ENCODE data around the gene BRD7.

Gene BRD7

GRCh38 chr16:50288920-50289319 is 79.9 kb downstream of the BRD7 start:
- no peak for DNase-seq (ENCODE audit: low read depth)

GRCh38 chr16:50288026-50288425 is 80.8 kb downstream of the BRD7 start:
- no peak for DNase-seq (ENCODE audit: low read depth)

GRCh38 chr16:50286681-50287080 is 82.1 kb downstream of the BRD7 start:
- no peak for DNase-seq (ENCODE audit: low read depth)

DNA sequence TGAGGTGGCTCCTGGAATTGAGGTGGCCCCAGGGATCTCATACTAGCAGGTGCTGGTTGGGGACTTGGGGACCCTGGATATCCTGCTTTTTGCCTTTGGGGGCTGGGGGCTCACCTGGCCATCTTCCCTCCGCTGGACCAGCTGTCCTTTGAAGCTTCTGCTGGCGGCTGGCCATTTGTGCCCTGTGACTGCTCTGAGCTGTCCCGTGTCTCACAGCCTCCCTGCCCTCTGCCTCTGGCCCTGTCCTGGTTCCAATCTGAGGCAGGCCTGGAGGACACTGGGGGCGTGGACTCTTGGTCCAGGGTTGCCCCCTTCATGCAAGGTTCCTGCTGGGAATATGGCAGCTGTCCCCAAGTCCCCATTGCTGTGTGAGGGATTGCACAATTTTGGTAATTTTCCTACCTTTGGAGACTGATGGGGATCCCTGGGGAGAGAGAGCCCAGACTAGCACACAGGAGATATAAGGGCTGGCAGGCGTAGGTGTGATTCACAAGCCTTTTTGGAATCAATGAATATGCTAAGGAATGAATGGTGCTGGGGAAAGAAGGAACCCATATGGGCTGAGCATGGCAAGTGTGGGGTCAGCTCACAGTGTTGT is 83.3 kb downstream of the BRD7 start:
- no peak for DNase-seq (ENCODE audit: low read depth)

DNA sequence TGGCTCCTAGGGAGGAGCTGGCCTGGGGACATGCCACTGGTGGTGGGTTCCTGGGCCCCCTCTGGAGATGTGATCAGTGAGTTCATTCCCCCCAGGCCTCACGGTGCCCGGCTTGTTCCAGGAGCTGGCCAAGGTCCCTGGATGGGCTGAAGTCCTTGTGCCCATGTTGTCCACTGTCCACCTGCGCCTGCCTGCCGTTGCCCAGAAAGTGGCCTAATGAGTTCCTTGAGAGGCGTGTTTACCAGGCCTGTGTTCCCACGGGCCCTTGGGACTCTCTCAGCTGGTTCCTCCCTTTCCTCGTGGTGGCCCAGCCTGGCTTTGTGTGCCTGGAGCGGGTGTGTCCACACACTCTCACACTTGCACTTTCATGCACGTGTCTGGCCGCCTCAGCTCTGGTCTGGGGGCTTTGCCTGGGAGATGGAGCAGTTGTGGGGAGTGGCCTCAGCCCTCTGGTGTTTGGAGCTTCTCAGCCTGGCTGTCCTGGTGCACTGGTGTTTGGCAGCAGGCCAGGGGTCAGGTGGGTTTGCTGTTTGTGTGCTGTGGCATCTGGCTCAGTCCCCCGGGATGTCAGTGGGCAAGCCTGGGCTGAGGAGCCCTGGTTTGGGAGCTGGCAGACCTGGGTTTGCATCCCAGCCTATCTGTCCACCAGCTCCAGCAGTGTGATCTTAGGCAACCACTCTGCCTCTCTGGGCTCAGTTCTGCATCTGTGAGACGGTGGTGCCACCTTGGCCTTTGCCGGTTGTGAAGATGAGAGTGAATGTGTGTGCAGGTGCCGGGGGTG is 84.5 kb downstream of the BRD7 start:
- no peak for DNase-seq (ENCODE audit: low read depth)

DNA sequence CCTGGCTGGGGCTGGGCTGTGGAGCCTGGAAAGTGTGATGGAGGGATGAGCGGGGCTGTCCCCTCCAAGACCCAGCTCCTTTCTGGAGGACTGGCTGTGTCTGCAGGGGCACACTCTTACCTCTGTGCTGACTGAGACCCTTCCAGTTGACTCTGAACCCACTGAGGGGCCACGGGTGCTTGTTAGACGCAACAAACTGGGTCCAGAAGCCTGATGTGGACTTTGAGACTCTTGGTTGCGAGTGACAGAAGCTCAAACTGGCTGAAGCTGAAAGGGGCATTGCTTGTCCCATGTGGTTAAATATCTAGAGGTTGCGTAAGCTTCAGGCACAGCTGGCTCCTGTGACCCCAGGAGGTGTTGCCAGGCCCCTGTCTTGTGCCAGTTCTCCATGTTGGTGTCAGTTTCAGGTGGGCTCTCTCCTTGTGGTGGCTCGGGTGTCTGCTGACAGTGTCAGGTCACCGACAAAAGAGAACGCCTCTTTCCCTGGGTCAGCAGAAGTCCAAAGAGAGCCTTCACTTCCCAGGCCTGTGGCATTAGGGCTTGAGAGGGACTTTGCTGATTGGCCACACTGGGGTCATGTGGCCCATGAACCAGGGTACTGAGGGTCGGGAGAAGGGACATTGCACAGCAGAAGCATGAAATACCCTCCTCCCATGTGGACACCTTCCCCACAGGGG is 85.7 kb downstream of the BRD7 start:
- DNase-seq (ENCODE audit: low read depth): no peak

DNA sequence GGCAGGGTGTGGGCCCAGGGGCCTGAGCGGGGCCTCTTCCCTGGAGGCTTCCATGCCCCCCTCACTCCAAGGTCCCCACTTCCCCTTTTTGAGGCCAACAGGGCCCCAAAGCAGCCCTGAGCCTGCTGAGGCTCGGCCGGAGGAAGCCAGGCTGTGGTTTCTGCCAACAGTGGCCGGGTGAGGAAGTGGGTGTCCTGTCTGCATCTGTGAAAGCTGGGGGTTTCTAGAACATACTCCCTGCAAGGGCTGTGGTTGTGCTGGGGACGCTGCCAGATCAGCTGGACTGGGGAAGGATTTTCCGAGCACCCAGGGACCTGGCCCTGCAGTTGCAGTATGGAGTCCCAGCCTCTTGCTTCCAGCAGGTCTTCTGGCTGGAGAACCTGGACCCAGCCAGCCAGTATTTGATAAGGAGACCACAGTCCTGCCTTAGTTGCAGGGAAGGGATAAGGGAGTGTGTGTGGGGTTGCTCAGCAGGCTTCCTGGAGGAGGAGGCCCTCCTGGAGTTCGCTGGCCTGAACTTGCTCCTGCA is 86.7 kb downstream of the BRD7 start:
- peak; percentile 33 for DNase-seq (ENCODE audit: low read depth)

DNA sequence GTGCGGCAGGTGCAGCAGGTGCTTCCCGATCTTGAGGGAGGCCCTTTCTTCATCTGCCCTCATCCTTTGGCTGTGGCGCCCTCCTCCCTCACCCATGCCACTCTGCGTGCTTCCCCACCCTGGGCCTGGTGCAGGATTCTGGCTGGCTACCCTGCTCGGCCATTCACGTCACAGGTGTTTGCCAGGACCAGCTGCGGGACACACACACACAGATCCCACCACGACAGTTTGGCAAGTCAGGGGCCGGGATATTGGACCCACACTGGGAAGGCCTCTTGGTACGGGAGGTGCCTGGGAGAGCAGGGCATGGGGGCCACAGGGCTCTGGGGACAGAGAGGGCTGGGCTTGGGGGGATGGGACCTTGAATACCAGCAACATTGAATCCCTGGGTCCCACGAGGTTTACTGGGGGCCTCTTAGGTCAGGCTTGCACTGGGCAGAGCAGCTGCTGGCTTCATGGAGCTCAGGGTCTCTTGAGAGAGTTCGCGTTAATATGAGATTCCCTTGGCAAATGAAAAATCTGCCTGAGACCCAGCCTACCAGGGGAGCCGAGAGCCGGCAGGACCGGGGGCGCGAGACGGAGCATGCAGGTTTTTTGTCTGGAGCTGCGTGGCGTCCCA is 87.3 kb downstream of the BRD7 start:
- no peak for DNase-seq (ENCODE audit: low read depth)

DNA sequence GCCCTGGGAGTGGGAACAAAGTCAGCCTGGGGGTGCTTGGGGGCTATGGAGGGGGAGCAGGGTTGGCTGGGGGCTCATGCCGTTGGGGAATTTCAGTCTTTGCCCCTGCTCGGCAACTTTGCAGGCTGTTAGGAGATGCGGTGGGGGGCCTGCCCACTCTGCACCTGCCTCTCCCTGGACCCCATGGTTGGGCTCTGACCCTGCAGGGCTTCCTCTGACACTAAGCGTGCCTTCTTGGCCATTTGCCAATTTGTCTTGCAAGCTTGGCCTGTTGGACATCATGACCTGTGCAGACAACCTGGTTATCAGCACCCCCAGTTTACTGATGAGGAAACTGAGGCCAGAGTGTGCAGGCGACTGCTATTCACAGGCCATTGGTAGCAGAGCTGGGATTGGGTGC is 87.9 kb downstream of the BRD7 start:
- DNase-seq (ENCODE audit: low read depth): no peak

DNA sequence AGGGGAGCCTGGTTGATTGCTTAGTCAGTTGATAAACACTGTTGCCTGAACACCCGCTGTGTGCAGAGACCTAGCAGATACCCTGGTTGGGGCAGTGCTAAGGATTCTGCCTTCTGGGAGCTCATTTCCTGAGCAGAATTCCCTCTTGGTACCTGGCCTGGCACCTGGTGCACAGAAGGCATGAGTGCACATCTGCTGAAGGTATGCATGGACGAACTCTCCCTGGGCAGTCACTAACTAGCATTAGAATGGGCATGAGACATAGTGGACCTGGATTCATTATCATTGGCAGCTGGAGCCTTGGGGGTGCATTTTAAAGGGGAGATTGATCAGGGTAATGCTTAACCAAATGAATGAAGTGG is 89.3 kb downstream of the BRD7 start:
- no peak for DNase-seq (ENCODE audit: low read depth)

DNA sequence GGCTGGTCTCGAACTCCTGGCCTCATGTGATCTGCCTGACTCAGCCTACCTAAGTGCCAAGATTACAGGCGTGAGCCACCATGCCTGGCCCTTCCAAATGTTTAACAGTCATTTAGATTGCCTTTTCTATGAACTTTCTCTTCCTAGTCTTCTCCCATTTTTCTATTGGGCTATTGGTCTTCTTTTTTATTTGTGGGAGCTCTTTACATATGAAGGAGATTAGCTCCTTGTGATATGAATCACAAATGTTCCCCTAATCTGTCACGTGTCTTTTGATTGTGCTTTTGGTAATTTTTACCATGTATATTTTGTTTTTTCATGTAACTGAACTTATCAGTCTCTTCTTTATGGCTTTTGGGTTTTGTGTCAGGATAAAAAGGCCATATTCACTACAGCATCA is 90.5 kb downstream of the BRD7 start:
- no peak for DNase-seq (ENCODE audit: low read depth)

DNA sequence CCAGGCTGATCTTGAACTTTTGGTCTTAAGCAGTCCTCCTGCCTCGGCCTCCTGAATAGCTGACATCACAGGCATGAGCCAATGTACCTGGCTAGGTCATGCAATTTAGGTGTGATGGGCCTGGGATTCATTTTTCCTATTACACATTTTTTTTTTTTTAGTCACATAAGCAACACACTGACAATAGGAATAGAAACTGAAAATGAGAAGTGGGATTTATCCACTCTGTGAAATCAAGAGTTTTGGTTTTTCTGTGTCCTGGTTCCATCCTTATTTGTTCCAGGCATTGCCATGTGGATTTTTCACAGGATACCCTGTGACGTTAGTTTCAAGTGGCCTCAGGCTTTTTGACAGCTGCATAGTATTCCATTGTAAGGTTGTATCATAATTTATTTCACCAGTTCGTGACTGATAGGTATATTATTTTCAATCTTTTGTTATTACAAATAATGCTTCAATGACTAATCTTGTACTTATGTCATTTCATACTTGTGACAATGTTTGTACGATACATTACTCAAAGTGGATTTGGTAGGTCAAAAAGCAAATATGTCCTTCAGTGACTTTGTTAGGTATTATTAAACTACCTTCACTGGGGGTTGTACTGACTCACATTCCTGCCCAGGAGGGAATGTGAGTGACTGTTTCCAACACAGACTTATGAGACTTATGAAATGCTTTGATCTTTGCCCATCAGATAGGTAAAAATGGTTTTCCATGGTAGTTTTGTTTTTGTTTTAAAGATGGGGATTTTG is 91.8 kb downstream of the BRD7 start:
- DNase-seq (ENCODE audit: low read depth): no peak

DNA sequence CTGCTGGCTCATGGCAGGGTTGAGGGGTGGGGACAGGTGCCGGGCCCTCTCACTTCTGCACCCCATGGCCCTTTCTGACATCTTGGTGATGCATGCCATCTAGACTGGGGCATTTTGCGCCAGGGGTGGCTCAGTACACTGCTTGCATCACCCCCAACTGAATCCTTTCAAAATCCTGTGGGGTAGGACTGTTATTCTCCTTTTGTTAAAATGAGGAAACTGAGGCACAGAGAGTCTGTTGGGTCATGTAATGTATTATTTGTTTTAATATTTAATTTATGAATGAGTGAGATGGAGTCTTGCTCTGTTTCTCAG is 92.5 kb downstream of the BRD7 start:
- no peak for DNase-seq (ENCODE audit: low read depth)

DNA sequence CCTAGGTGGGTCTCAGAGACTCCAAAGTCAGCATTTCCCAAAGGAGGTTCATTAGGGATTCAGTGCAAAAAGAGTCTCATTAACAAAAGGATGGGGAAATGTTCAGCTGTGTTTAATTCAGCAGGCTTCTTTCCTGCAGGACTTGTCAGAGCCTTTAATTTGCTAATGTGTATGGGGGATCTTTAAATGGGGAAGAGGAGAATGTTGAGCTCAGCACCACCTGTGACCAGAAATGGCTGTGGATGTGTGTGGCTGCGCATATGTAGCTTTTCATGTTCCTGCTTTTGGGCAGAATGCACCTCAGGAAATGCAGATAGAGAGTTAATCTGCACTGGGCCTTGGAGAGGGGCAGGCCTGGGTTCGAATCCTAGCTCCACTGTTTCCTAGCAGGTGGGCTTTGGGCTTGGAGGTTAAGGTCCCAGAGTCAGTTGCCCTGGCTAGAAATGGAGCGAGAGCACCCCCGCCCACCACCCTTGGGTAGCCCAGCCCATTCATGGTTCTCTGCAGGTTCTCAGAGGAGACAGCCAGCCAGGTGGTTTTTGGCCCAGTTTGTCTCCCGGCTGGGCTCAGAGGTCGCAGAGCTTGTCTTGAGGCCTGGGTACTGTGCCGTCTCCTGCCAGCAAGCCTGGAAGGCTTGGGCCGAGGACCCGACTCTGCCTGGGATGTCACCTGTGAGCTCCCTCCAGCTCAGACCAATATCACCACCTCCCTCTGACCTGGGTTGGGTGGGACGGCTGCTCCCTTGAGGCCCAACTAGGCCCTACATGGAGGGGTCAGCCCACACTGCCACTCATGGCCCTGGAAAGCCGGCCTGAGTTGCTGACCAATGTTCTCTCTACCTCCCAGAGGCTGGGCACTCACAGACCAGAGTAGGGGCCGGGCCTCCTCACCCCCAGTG is 93.1 kb downstream of the BRD7 start:
- no peak for DNase-seq (ENCODE audit: low read depth)

DNA sequence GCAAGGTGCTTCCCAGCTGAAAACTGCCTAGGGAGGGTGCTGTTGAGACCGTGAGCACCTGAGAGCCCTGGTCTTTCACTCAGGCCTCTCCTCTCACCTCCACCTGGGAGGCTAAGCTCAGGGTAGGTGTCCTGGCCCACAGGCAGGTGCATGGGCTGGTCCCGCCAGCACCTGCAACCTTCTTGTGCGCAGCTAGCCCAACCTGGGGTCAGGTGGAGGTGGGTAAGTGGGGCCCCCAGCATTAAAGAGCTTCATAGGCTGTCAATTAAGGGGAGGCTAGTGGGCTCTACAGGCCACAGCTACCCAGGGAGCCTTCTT is 93.7 kb downstream of the BRD7 start:
- DNase-seq (ENCODE audit: low read depth): no peak

DNA sequence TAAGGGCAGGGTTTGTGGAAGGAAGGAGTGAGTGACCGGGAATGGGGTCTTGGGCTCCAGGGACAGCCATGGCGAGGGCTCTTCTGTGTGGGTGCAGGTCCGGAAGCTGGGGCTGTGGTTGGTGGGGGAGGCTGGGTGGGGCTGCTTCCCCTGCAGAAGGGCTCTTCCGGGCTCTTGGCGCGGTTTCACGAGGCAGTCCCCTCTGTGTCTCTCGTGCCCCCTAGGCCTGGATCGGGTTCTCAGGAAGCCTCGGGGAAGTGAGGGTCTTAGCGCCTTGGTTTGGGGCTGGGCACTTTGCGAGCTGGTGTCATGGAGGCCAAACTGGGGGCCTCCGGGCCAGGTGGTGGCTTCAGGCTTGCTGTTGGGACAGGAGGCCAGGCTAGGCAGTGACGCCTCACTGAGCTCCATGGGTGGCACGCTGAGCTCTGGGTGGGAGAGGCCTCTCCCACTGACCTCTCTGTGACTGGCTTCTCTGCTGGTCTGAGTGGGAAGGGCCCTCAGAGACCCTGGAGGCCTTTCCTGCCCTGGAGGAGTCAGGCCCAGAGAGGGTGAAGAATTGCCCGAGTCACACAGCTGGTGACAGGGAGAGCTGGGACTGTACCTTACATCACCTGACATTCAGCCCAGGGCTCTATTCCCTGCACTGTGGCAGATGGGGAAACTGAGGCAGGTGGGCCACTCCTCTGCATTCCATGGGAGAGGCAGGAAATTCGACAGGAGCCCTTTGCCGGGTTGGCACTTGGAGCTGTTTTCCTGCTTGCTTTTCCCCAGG is 94.3 kb downstream of the BRD7 start:
- peak; percentile 36 for DNase-seq (ENCODE audit: low read depth)

GRCh38 chr16:50273888-50274325 is 94.9 kb downstream of the BRD7 start:
- DNase-seq (ENCODE audit: low read depth): peak; percentile 25

GRCh38 chr16:50273382-50273690 is 95.5 kb downstream of the BRD7 start:
- DNase-seq (ENCODE audit: low read depth): no peak

DNA sequence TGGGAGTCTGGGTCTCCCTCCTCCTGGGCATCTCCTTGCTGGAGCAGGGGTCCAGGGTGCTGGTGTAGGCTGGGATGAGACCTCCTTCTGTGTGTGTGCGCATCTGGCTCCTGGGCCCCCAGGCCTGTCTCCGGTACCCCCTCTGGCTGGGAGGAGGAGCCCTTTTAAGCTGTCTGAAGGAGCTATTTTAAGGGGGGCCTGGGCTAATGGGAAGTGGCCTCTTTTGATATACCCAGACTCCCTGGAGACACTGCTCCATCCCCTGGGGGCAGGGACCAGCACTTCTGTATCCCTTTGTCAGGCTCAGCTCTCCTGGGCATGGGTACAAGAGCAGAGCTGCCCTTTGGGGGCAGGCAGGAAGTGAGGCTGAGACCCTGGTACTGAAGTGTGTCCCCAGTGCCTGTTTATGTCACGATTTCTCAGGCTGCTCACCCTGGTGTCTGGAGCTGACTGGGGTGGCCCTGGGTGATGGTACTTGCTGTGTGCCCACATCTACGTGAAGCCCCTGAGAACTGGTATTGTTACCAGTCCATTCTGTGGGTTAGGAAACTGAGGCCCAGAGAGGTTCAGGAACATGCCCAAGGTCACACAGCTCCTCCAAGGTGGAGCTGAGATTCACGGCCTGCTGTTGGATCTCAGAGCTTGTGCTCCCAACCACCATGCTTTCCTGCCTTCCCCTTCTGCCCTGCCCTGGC is 96.0 kb downstream of the BRD7 start:
- no peak for DNase-seq (ENCODE audit: low read depth)

DNA sequence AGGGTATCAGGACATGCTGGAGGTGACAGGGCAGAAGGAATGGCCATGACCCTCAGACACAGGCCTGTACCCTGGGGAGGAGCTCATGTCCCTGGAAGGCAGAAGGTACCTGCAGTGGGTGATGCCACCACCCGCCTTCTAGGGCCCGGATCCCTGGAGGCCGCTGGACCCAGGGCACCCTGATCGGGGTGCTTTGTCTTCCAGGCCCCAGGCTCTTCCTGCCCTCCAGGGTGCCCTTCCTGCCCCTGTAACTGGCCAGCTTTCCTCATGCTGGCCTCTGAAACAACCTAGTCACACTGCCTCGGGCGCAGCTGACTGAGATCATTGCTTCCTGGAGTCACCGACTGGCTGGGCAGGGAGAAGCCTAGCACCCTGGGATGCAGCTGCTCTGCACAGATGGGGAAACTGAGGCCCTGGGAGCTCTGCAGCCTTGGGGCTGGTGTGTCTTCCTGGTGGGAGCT is 96.6 kb downstream of the BRD7 start:
- DNase-seq (ENCODE audit: low read depth): no peak

Data from activated T-helper 9 cell treated with anti-CD3 and anti-CD28 coated beads, Interleukin-2, amount 50 U/mL, for 16 hours (primary cell).